Type B pancreatic cell (in vitro differentiated cells): ENCODE results near the gene ZNF275. TPM values are rescaled to one million over a fixed set of nuclear protein-coding genes. Genes with fewer than 3 reads are reported as not detected.
"Not testable (repeated sequence)": the region's sequence is repeated elsewhere in the genome, so short reads cannot be mapped to it uniquely, and the experiment has no call there.

Experiments used
- DNase-seq: peaks from one replicate; pipeline ENCODE4 v3.0.0; 2021; ENCODE audit warnings: mixed read lengths; ENCODE audit not compliant: unreplicated experiment; ENCODE audit errors: extremely low spot score
- H3K27ac Mint-ChIP-seq: 2 replicates; pipeline ENCODE4 v1.8.0; 2021; ENCODE audit warnings: mild to moderate bottlenecking, mixed read lengths
- H3K27me3 Mint-ChIP-seq: 2 replicates; pipeline ENCODE4 v1.8.0; 2021; ENCODE audit warnings: mixed read lengths
- H3K36me3 Mint-ChIP-seq: 2 replicates; pipeline ENCODE4 v1.8.0; 2021; ENCODE audit warnings: mixed read lengths
- H3K4me1 Mint-ChIP-seq: one replicate; pipeline ENCODE4 v1.8.0; 2021; ENCODE audit warnings: mixed read lengths; ENCODE audit not compliant: unreplicated experiment
- H3K4me3 Mint-ChIP-seq: 2 replicates; pipeline ENCODE4 v1.8.0; 2021; ENCODE audit warnings: mild to moderate bottlenecking, mixed read lengths
- H3K9me3 Mint-ChIP-seq: 2 replicates; pipeline ENCODE4 v1.8.0; 2021; ENCODE audit warnings: mixed read lengths
- total RNA-seq: library from RNA; stranded (reverse); gene quantifications from 2 replicates; pipeline ENCODE4 v1.2.1, GENCODE V29; 2021; ENCODE audit warnings: low replicate concordance
- TF ChIP-seq, protein P1 (sequence below): fragments of 200-600 bp; sonication (generic); conservative IDR thresholded peaks from 2 replicates; pipeline ENCODE4 v1.5.0; 2021; ENCODE audit warnings: antibody characterized with exemption, mild to moderate bottlenecking

Gene ZNF275
- total RNA-seq, 1 donor from 2014 or later, result 11.9 TPM

DNA sequence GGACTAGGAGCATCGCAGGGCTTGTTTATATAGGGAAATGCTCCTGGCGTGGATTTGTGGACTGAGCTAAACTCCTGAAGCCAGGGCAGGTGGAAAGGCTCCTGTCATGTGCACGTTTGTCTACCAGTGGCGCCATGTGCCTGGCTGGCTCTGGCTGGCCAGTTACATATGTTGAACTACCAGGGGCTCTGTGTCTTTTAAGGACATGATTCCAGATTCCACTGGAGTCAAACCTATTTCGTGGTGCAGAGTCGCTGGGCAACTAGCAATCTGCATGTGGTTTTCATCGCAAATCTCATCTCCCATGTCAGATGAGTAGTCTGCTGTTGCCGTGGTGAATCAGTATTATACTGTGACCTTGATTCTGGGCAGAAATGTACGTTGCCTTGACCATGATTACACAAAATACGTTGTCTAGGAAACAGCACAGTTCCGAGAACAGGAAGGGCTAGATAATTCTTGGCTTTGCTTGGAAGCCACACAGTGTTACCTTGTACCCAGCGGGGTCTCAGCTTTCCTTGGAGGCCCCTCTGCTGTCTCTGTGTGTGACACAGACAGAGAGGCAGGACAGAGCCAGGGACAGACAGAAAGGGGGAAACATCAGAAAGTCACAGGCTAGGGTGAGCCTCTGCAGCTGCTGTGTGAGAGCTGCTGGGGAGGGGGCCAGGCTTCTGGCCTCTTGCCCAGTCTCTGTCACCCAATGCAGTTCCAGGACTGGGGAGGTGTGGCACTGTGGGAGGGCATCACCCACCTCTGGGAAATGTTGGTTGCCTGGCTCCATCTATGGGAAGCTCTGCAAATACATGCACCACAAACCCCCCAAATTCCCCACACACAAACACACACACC is 48.0 kb downstream of the ZNF275 start:
- Mint-ChIP-seq H3K36me3 (no peaks in the 10 kb centered on the region), H3K27ac (peak overlapping the region; percentile 45), H3K4me1 (no peaks in the 10 kb centered on the region), H3K27me3 (no peaks in the 10 kb centered on the region), H3K9me3 (peaks cover 4% of the 10 kb centered on the region), H3K4me3 (peak overlapping the region; percentile 2)
- TF ChIP-seq, protein P1, sequence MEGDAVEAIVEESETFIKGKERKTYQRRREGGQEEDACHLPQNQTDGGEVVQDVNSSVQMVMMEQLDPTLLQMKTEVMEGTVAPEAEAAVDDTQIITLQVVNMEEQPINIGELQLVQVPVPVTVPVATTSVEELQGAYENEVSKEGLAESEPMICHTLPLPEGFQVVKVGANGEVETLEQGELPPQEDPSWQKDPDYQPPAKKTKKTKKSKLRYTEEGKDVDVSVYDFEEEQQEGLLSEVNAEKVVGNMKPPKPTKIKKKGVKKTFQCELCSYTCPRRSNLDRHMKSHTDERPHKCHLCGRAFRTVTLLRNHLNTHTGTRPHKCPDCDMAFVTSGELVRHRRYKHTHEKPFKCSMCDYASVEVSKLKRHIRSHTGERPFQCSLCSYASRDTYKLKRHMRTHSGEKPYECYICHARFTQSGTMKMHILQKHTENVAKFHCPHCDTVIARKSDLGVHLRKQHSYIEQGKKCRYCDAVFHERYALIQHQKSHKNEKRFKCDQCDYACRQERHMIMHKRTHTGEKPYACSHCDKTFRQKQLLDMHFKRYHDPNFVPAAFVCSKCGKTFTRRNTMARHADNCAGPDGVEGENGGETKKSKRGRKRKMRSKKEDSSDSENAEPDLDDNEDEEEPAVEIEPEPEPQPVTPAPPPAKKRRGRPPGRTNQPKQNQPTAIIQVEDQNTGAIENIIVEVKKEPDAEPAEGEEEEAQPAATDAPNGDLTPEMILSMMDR, result no peak
- no peak for DNase-seq

DNA sequence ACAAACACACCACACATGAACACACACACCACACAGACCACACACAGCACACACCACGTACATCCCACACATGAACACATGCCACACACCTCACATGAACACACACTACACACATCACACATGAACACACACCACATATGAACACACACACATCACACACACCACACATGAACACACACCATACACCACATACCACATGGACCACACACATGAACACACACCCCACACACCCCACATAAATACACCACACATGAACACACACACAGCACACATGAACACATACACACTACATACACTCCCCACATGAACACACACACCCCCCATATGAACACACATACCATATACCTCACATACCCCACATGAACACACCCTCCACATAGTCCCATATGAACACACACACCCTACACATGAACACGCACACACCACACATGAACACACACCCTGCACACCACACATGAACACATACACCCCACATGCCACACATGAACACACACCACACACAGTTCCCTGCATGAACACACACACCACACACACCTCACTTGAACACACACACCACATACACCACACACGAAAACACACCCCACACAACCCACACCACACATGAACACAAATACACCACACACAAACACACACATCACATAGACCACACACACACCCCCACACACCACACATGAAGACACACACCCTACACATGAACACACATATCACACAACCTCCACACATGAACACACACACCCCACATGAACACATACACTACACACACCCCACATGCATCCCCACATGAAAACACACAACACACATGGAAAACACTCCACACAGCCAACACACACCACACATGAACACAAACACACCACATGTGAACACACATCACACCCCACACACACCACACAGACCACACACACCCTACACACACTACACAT is 48.9 kb downstream of the ZNF275 start:
- TF ChIP-seq, protein P1, result no peak
- no peak for DNase-seq

DNA sequence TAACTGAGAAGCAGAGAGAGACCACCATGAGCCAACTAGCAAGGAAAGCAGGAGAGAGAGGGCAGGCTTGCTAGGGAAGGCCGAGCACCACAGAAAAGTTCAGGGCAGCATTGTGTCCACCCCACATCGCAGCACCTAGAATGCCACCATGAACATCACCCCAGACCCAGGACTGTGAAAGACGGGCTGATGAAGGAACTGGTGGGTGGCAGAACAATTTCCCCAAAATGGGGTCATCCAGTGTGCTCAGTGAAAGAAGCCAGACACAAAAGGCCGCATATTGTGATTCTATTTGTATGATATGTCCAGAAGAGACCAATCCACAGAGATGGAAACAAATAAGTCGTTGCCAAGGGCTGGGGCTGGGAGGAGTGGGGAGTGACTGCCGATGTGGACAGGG is 50.4 kb downstream of the ZNF275 start:
- H3K27ac Mint-ChIP-seq, result no peak overlapping the region
- no peaks in the 10 kb centered on the region for H3K36me3 Mint-ChIP-seq
- no peaks in the 10 kb centered on the region for H3K4me1 Mint-ChIP-seq
- TF ChIP-seq, protein P1, result no peak
- DNase-seq, result no peak
- H3K27me3 Mint-ChIP-seq, result no peaks in the 10 kb centered on the region
- H3K4me3 Mint-ChIP-seq, result no peak overlapping the region
- H3K9me3 Mint-ChIP-seq, result no peaks in the 10 kb centered on the region

More for the DNA sequence above, 48.9 kb downstream of the ZNF275 start:
- Mint-ChIP-seq H3K27ac (no peak overlapping the region), H3K9me3 (no peaks in the 10 kb centered on the region), H3K4me1 (no peaks in the 10 kb centered on the region), H3K27me3 (no peaks in the 10 kb centered on the region), H3K36me3 (no peaks in the 10 kb centered on the region), H3K4me3 (no peak overlapping the region)

DNA sequence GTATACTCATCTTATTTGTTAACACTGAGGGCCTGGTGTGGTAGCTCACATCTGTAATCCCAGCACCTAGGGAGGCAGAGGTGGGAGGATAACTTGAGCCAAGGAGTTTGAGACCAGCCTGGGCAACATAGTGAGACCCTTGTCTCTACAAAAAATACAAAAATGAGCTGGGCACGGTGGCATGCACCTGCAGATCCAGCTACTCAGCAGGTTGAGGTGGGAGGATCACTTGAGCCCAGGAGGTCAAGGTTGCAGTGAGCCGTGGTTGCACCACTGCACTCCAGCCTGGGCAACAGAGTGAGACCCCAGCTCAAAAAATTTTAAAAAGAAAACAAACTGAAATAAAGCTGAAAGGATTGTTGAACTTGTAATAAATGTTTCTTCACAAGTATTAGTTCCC is 51.0 kb downstream of the ZNF275 start:
- H3K36me3 Mint-ChIP-seq, H3K4me3 Mint-ChIP-seq, DNase-seq, H3K9me3 Mint-ChIP-seq, H3K27ac Mint-ChIP-seq, H3K27me3 Mint-ChIP-seq, H3K4me1 Mint-ChIP-seq: not testable (repeated sequence)

DNA sequence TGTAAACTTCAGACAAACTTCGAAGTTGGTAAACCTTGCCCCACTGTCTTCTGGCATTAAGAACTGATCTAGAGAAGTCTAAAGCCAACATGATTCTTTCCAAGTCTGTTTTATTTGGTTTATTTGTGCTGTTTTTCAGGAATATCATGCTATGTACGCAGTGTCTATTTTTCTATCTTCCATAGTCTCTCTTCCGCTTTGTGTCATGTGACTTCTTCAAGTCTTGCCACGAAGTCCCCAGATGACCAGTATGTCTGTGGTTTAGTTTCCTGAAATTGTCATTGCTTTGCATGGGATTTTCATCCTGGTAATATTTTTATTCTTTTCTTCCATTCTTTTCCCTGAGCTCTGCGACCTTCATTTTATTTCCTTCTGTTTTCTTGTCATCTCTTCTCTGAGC is 52.1 kb downstream of the ZNF275 start:
- Mint-ChIP-seq H3K4me1 (no peaks in the 10 kb centered on the region), H3K4me3 (no peak overlapping the region), H3K27ac (no peak overlapping the region), H3K36me3 (no peaks in the 10 kb centered on the region), H3K9me3 (no peaks in the 10 kb centered on the region), H3K27me3 (no peaks in the 10 kb centered on the region)
- DNase-seq, result no peak
- TF ChIP-seq, protein P1, result no peak

DNA sequence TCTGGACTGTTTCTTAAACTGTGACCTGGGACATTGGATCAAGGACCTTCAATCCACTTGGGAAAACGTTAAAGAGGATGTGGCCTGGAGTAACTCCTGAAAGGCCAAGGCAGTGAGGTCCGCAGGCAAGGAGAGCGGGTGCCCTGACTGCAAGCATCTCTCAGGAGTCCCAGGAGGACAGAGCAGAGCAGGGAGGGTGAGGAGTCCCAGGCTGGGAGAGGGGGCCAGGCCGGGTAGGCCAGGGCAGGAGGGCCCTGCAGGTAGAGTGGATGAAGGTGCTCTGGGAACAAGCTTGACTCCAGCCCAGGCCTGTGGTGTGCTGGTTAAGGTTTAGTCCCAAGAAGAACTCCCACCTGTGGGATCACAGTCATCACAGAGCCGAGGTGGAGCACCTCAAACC is 53.4 kb downstream of the ZNF275 start:
- Mint-ChIP-seq H3K36me3 (no peaks in the 10 kb centered on the region), H3K9me3 (no peaks in the 10 kb centered on the region), H3K27ac (no peak overlapping the region), H3K4me1 (no peaks in the 10 kb centered on the region), H3K27me3 (no peaks in the 10 kb centered on the region), H3K4me3 (no peak overlapping the region)
- no peak for DNase-seq
- TF ChIP-seq, protein P1, result no peak
